Measurements from ENCODE around the gene TLE4. TPM values are rescaled to one million over a fixed set of nuclear protein-coding genes. Genes with fewer than 3 reads are reported as not detected.
A peak's percentile ranks its signal among the peaks of the same experiment; 100 is the strongest.
"Not testable (repeated sequence)": the region's sequence is repeated elsewhere in the genome, so short reads cannot be mapped to it uniquely, and the experiment has no call there.

TLE4 gene
- polyA plus RNA-seq, 1 donor, result 77.6 TPM

GRCh38 chr9:79600466-79600865 lies 28.7 kb downstream of the TLE4 start:
- no peak for DNase-seq

- no peak for DNase-seq
These were observed 31.6 kb downstream of the TLE4 start for GRCh38 chr9:79603222-79603920.

- DNase-seq, result no peak
These were observed 32.4 kb downstream of the TLE4 start for GRCh38 chr9:79604149-79604548.

- DNase-seq, result no peak
These were observed 33.3 kb downstream of the TLE4 start for GRCh38 chr9:79604921-79605562.

GRCh38 chr9:79606529-79606928 lies 34.8 kb downstream of the TLE4 start:
- not testable (repeated sequence) for DNase-seq

- no peak for DNase-seq
These were observed 37.8 kb downstream of the TLE4 start for GRCh38 chr9:79609468-79610018.

GRCh38 chr9:79610019-79610631 lies 38.4 kb downstream of the TLE4 start:
- peak; percentile 33 for DNase-seq

- DNase-seq, result no peak
These were observed 39.2 kb downstream of the TLE4 start for GRCh38 chr9:79610791-79611614.

GRCh38 chr9:79613145-79613544 lies 41.4 kb downstream of the TLE4 start:
- no peak for DNase-seq

GRCh38 chr9:79615038-79615437 lies 43.3 kb downstream of the TLE4 start:
- DNase-seq, result no peak

GRCh38 chr9:79616013-79616412 lies 44.2 kb downstream of the TLE4 start:
- DNase-seq, result no peak

- DNase-seq, result no peak
These were observed 45.2 kb downstream of the TLE4 start for GRCh38 chr9:79616971-79617370.

- DNase-seq, result no peak
These were observed 45.6 kb downstream of the TLE4 start for GRCh38 chr9:79617395-79617794.

- DNase-seq, result no peak
These were observed 48.2 kb downstream of the TLE4 start for GRCh38 chr9:79619930-79620329.

- DNase-seq, result no peak
These were observed 50.3 kb downstream of the TLE4 start for GRCh38 chr9:79621916-79622575.

- DNase-seq, result no peak
These were observed 52.3 kb downstream of the TLE4 start for GRCh38 chr9:79623799-79624721.

- DNase-seq, result no peak
These were observed 58.0 kb downstream of the TLE4 start for GRCh38 chr9:79629721-79630120.

GRCh38 chr9:79630521-79631403 lies 59.0 kb downstream of the TLE4 start:
- no peak for DNase-seq

- DNase-seq, result no peak
These were observed 60.3 kb downstream of the TLE4 start for GRCh38 chr9:79632060-79632459.

- no peak for DNase-seq
These were observed 60.9 kb downstream of the TLE4 start for GRCh38 chr9:79632705-79633104.
